Measurements from ENCODE around the gene DPF1.

The DPF1 gene

DNA sequence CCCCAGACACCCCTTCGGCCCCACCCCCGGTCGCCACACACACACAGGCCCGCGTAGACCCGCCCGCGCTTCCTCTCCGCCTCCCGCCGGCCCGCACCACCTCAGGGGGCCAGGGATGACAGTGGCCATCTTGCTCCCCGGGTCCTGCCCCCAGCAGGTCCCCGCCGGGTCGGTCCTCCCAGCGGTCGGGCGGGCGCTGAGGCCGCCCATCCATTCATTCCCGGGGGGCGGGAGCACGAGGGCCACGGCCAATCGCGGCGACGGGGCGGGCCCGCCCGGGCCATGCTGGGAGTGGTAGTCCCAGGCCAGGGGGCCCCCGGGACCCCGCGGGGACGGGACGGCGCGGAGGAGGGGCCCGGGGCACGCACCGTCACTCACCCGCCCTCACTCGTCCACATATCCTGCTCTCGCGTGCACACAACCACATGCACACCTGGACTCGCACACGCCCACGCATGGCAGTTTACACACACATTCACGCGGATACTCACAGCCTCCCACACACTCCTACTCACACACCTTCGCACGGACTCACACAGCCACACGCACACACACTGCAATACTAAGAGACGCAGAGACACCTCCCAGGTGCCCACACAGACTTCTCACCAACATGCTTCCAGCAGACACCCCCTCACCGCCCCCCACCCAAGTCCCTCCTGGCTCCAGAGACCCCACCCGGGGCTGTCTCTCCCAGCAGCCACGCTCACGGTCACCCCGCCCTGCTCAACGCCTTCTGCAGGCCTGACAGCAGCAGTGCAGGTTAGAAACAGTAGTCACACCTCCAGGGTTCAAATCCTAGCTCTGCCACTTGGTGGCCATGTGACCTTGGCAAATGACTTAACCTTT lies at the start of gene DPF1:
DPF1 (minus strand) TSS at position 209 of the 849 bp plus-strand sequence; CDS start at position 129, 80 bp downstream.
- H3K4me3 ChIP-seq, result peak within 1 kb of the TSS; percentile 66
- TF ChIP-seq, protein P1, sequence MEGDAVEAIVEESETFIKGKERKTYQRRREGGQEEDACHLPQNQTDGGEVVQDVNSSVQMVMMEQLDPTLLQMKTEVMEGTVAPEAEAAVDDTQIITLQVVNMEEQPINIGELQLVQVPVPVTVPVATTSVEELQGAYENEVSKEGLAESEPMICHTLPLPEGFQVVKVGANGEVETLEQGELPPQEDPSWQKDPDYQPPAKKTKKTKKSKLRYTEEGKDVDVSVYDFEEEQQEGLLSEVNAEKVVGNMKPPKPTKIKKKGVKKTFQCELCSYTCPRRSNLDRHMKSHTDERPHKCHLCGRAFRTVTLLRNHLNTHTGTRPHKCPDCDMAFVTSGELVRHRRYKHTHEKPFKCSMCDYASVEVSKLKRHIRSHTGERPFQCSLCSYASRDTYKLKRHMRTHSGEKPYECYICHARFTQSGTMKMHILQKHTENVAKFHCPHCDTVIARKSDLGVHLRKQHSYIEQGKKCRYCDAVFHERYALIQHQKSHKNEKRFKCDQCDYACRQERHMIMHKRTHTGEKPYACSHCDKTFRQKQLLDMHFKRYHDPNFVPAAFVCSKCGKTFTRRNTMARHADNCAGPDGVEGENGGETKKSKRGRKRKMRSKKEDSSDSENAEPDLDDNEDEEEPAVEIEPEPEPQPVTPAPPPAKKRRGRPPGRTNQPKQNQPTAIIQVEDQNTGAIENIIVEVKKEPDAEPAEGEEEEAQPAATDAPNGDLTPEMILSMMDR (IDR thresholded peaks at IDR 0.05), result no peak
- DNase-seq (ENCODE audit: low spot score), result no peak
- no peak within 1 kb of the TSS for H3K27ac ChIP-seq

GRCh38 chr19:38273499-38273898 lies 49.5 kb upstream of the DPF1 start:
- DNase-seq (ENCODE audit: low spot score), result no peak
- TF ChIP-seq, protein P1 (IDR thresholded peaks at IDR 0.05), result no peak
- Histone ChIP-seq H3K27ac (peak overlapping the region in 1 of 2 donors; percentile 9), H3K4me3 (no peak overlapping the region)

GRCh38 chr19:38270587-38271167 lies 46.7 kb upstream of the DPF1 start:
- TF ChIP-seq, protein P1 (IDR thresholded peaks at IDR 0.05), result no peak
- no peak for DNase-seq (ENCODE audit: low spot score)
- Histone ChIP-seq H3K27ac (peak overlapping the region in 1 of 2 donors; percentile 73), H3K4me3 (no peak overlapping the region)

DNA sequence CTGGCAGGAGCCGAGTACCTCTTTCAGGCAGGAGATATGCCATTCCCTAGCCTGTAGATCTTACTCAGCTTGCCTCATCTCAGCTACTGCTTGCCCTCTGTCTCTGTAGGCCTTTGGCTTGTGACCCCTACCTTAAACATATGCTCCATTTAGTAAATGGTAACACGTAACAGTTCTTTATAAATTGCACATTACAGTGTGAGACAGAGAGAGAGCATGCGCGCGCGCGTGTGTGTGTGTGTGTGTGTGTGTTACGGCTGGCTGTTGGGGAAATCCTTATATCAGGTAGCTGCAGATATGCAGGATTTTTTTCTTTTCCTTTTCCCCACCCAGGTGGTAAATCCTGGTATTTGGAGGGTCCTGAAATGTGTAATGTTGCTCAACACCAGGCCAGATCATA lies 44.5 kb upstream of the DPF1 start:
- no peak for DNase-seq (ENCODE audit: low spot score)
- TF ChIP-seq, protein P1 (IDR thresholded peaks at IDR 0.05), result no peak
- Histone ChIP-seq H3K27ac (peak overlapping the region; percentile 52 to 91), H3K4me3 (no peak overlapping the region)

DNA sequence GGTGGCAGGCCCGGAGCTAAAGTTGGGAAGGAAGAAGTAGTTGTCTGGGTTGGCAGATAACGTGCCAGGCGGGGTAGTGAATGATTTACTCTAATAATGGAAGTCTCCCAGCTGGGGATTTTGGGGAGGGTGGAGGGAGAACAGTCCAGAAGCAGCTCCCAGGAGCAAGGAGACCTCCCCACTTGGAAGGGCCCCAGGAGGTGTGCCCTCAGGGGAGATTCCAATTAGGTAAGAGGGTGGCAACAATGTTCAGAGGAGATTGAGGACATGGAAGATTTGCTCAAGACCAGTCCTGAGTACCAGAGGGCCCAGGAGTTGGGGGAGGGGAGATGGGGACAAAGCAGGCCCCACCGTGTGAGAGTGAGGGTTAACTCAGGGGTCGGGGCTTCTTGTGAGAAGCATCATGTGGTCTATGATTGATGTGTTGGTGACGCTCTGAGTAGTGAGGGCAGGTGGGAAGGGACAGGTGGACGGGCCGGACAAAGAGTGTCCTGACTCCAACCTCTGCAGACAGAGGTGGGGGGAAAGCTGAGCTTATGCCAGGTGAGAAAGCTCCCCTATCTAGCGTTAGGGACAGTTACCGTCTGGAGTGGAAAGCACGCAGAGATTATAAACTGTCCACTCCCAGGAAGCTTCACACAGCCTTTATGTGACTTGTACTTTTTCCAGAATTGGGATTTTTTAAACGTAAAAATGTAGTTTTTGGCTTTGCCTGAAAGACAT lies 43.9 kb upstream of the DPF1 start:
- no peak for DNase-seq (ENCODE audit: low spot score)
- peak overlapping the region; percentile 52 to 91 for H3K27ac ChIP-seq
- H3K4me3 ChIP-seq, result peak overlapping the region; percentile 48
- TF ChIP-seq, protein P1 (IDR thresholded peaks at IDR 0.05), result no peak

GRCh38 chr19:38266981-38267597 lies 43.1 kb upstream of the DPF1 start:
- DNase-seq (ENCODE audit: low spot score), result no peak
- peak overlapping the region; percentile 52 to 91 for H3K27ac ChIP-seq
- peak overlapping the region; percentile 48 for H3K4me3 ChIP-seq
- TF ChIP-seq, protein P1 (IDR thresholded peaks at IDR 0.05), result no peak
